GM12875 (cell line): ENCODE data around the gene ANKRD30A.
"Not testable (repeated sequence)": the region's sequence is repeated elsewhere in the genome, so short reads cannot be mapped to it uniquely, and the experiment has no call there.

Experiments used
- H3K4me3 ChIP-seq: one replicate; pipeline ENCODE4 v1.5.1; 2011; ENCODE audit warnings: low read depth, low read length, control low read depth
- CTCF ChIP-seq: IDR thresholded peaks from 2 replicates; pipeline ENCODE4 v1.5.1; 2011; ENCODE audit warnings: low read depth, mild to moderate bottlenecking, control low read depth, inconsistent platforms, low read length, moderate library complexity, borderline replicate concordance; ENCODE audit not compliant: insufficient read depth

Gene ANKRD30A

GRCh38 chr10:37125191-37125732, at the start of gene ANKRD30A:
TSS of gene ANKRD30A (plus strand) at chr10:37125598. CDS start at chr10:37125788, 190 bp downstream.
- no peak within 1 kb of the TSS for H3K4me3 ChIP-seq
- TF ChIP-seq CTCF: no peak

- not testable (repeated sequence) for H3K4me3 ChIP-seq
Measured at GRCh38 chr10:37076083-37076482, 49.3 kb upstream of the ANKRD30A start.

GRCh38 chr10:37095792-37096573, 29.4 kb upstream of the ANKRD30A start:
- no peak for TF ChIP-seq CTCF

GRCh38 chr10:37101261-37101660, 24.1 kb upstream of the ANKRD30A start:
- no peak for TF ChIP-seq CTCF

More at GRCh38 chr10:37095792-37096573, 29.4 kb upstream of the ANKRD30A start:
- no peak overlapping the region for H3K4me3 ChIP-seq

GRCh38 chr10:37109000-37109399, 16.4 kb upstream of the ANKRD30A start:
- H3K4me3 ChIP-seq: no peak overlapping the region
- TF ChIP-seq CTCF: no peak

More at GRCh38 chr10:37101261-37101660, 24.1 kb upstream of the ANKRD30A start:
- no peak overlapping the region for H3K4me3 ChIP-seq

GRCh38 chr10:37124532-37124931, 866 bp upstream of the ANKRD30A start:
- H3K4me3 ChIP-seq: no peak overlapping the region
- no peak for TF ChIP-seq CTCF

GRCh38 chr10:37125921-37126320, 523 bp downstream of the ANKRD30A start:
- TF ChIP-seq CTCF: no peak
- no peak overlapping the region for H3K4me3 ChIP-seq
